GM19025 (cell line): Measurements from ENCODE around the gene LIPC.

Source experiments
- ATAC-seq: cut with Tn5 transposase; IDR thresholded peaks from one replicate; pipeline ENCODE4 v1.9.1; 2021; ENCODE audit warnings: mild to moderate bottlenecking, low read depth, moderate library complexity; ENCODE audit not compliant: unreplicated experiment

The LIPC gene

GRCh38 chr15:58548308-58549012 is 116.7 kb downstream of the LIPC start:
- ATAC-seq, result no peak

DNA sequence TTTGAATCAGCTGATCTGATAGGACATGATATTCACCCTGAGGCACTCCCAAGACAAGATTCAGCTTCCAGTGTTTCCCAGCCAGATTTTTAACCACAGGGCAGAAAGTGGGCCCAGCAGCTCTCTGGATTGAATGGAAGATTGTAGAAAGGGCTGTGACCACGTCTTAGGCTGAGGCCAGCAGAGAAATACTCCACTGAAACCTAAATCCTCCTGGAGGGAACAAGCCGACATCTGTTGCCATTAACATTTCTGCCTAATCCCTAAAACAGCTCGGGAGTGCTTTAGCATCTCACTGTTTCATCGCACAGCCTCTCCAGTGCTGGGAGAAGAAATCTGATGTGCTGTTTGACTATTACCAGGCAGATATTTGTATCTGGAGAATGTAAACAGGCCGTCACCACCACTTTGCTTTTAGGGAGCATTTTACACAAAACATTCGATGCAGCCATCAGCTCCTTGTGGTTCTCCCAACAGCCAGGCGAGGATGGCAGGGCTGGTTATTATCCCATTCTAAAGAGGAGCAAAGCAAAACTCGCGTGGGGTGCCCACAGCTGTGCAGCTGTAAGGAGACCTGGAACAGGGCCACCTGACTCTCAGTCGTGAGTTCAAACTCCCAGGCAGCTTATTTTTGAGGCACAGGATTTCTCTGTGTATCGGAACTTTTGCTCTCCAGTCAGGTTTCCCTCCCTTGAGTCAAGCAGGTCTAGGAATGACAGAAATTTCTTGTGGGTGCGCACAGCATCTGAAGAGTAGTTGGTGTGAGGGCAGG is 117.4 kb downstream of the LIPC start:
- ATAC-seq, result no peak

DNA sequence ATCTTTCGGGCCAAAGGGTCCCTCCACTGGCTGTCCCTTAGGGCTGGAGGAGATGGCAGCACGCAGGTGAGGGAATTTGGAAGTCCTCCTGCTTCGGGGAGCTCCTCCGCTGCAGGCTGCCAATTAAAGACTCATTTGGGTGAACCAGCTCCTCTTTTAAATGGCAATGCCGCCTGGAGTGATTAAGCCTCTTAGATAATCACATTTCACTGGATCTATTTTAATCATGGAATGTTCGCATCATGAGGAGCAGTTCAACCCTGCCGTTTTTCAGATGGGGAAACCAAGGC is 117.9 kb downstream of the LIPC start:
- ATAC-seq, result no peak

GRCh38 chr15:58551084-58551763 is 119.4 kb downstream of the LIPC start:
- ATAC-seq, result no peak

- ATAC-seq, result no peak
These were observed 120.1 kb downstream of the LIPC start for GRCh38 chr15:58551764-58552504.

DNA sequence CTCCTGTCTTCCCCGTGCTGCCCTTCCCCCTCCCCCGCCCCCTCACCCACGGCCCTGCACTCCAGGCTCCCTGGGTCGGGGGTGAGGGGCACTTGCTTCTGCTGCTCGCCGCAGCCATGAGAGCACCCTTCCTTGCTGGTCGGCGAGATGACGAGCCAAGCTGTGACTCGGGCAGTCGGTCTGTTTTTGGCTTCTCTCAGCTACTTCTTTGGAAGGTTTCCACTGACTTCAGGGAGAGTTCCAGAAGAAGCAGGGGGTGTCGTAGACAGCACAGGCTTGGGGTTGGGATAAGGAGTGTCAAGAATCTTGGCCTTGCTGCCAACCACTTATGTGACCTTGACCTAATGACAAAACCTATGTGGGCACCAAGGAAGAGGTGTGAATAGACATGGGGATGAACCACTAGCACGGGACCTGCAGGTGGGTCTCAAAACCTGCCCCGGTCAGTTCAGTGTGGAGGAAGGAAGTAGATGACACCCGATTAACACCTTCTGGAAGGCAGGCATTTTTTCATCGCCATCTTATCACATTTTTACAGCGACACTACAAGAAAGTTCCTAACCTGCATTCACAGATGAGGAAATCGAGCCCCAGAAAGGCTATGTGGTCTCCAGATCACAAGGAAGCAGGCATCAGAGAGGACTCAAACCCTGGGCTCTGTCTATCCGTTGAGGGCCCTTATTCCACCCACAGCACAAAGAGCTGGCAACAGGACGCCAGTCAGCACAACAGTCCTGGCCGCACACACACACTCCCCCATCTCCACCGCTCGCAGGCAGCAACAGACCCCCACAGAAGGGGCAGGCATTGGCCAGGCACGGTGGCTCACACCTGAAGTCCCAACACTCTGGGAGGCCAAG is 120.9 kb downstream of the LIPC start:
- no peak for ATAC-seq

- no peak for ATAC-seq
These were observed 121.7 kb downstream of the LIPC start for GRCh38 chr15:58553365-58553918.

- ATAC-seq, result no peak
These were observed 123.0 kb downstream of the LIPC start for GRCh38 chr15:58554758-58555157.

- ATAC-seq, result no peak
These were observed 123.6 kb downstream of the LIPC start for GRCh38 chr15:58555162-58556027.

- no peak for ATAC-seq
These were observed 124.2 kb downstream of the LIPC start for GRCh38 chr15:58556028-58556361.

DNA sequence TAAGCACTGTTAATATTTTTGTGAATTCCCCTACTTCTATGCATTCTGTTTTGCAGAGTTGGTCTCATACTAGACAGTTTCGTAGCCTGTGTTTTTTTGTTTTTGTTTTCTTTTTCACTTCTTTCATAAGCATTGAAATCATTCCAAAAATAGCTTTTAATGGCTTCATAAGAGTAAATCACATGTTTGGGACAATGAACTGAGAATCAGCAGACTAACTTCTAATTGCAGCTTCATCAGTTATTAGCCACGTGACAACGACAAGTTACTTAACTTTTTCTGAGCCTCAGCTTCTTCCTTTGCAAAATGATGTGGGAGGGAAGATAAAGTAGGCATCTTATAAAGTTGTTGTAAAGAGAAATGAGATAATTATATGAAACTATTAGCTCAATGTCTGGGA is 124.8 kb downstream of the LIPC start:
- no peak for ATAC-seq

DNA sequence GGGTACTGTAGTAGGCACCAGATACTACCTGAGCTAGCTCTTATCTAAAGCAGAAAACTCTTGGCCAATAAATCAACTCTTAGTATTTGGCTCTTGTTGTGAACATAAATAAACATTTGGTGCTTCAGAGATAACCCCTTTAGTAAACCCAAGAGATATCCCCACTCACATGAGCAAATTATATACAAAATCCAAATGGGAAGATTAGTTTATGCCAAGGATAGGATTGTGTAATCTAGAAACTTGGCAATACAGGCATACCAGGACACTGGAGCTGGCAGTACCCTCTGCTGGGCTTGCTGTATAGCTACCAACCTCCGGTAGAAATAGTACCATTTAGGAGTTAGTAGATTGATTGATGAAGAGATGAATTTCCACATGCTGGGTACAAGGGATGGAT is 127.0 kb downstream of the LIPC start:
- ATAC-seq, result no peak

DNA sequence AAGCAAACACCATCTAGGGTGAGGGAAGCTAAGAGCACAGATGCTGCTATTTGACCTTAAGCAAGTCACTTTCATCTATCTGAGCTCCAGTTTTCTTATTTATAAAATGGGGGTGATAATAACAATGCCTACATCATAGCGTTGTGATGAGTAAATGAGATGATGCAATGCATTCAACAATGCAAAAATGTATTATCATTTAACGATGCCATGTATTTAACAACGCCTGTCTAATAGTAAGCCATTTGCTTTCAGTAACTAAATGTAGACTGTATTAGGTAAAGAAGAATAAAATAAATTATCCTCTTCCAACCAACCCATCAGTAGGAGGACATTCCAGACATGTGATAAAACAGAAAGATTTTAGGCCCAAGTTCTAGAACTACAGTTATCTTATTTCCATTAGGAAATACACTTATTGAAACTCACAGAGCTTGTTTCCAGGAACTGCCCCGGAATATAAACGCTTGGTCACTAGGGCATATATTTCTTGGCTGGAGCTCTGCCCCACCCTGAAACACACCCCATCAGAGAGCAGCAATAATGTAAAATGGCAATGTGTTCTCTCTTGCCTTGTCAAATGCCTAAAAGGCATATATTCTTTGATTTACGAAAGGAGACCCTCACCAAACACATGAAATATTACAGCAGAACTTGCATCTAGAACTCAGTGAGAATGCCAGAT is 128.3 kb downstream of the LIPC start:
- no peak for ATAC-seq

DNA sequence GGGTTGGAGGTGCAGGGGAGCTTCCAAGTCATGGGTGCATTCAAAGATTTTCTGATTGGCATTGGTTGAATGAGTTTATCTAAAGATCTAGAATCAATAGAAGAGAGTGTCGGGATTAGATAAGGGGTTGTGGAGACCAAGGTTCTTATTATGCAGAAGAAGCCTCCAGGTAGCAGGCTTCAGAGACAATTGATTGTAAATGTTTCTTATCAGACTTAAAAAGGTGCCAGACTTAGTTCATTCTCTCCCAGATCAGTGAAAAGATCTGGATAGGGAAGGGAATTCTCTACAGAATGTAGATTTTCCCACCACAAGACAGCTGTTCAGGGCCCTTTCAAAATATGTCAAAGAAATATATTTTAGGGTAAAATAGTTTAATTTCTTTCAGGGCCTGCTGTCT is 129.5 kb downstream of the LIPC start:
- ATAC-seq, result no peak

DNA sequence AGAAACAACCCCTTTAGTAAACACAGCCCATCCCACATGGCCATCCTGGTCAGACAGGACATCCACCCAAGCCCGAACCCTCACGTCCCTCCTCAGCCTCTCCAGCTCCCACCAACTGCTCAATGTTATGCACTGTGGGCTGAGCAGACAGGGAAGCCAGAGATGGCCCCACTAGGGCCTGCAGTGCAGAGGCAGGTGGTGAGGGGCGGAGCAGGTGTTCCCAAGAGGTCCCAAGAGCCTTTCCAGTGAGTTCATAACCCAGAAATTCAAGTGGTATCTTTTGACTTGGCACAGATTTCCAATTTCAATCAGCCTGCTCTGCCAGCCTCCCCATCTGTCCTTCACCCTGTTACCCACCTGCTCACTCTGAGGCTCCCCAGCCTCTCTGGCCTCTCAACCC is 130.3 kb downstream of the LIPC start:
- no peak for ATAC-seq

DNA sequence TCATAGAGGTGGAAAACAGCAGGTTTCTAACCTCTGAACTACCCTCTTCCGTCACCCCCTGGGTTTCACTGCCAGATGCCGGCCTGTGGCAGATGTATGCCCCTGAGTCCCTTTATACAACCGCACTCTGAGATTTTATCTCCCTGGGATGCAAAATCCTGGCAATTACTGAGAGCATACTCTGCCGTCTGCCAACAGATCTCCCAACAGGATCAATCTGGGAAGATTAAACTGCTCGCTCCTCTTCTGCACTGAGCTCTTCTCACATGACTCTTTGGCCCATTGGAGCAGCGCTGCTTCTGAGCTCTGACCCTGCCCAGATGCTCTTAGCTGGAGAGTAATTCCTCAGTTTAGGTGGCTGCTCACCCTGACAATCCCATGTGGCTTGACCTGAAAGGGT is 133.2 kb downstream of the LIPC start:
- ATAC-seq, result no peak

DNA sequence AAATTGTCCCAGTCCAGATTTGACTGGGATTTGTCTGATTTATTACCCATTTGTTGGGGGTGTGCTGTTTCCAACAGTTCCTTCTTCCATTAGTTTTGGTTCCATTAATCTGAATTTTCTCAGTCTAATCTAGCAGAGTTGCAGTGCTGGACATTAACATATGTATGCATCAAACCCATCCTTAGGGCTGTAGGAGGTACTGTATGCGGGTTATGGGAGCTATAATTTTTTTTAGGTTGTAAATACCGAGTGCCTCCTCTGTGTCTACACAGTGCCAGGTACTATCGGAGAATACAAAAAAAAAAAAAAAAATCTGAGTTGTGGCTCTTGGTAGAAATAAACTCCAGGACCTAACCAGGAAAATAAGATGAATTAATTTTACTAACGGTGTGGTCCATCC is 133.8 kb downstream of the LIPC start:
- no peak for ATAC-seq

- ATAC-seq, result no peak
These were observed 134.2 kb downstream of the LIPC start for GRCh38 chr15:58566029-58566428.

DNA sequence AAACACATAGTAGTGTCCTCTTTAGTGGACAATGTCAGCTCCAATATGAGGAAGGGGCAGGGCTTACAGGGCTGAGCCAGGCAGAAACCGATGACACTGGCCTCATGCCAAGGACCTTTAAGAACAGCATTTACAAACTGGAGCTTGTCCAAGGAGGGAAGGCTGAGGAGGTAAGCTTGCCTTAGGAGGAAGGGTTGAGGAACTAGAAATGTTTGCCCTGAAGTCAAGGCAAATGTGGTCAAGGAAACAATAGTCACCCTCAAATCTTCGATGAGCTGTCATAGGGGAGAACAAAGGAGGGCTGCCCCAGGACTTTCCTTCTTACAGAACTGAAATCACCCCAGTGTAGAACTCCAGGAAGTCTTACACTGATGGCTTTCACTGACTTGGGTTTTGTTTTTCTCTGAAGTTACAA is 136.4 kb downstream of the LIPC start:
- ATAC-seq, result no peak
